ENCODE results near the gene ISL2. TPM values are rescaled to one million over a fixed set of nuclear protein-coding genes. Genes with fewer than 3 reads are reported as not detected.
"Not testable (repeated sequence)": the region's sequence is repeated elsewhere in the genome, so short reads cannot be mapped to it uniquely, and the experiment has no call there.

The ISL2 gene
- polyA plus RNA-seq: 0.89 TPM

DNA sequence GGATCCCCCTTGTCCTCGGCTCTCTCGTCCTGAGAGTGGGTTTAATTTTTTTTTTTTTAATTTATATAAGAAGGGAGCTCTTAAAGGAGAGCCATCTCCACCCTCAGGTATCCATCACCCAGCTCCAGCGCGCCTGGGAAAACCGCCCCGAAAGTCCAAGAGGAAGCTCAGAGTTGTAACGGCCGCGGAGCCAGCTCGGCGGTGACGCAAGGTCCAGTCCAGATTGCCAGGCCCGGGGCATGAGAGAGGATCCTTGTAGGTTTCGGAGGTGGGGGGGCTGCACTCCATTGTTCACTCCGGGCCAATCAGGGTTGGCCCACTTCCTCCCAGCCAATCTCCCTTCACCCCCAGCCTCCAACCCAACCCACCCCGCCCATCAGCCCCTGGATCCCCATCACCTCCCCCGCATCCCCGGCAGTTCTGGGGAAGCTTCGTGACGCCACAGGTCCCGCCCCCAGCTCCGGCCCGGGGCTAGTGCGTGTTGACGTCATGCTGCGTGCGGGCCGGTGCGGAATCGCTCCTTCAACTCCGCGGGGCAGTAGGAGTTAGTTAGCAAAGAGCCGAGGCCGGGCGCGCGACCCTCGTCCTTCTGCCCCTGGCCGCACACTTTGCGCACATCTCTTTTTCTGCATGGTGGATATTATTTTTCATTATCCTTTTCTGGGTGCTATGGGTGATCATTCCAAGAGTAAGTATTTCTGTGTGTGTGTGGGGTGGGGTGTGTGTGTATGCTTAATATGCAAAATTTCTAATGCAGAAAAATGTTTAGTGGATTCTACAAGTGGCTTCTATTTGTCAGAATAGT, at the start of gene ISL2:
Gene ISL2, plus strand, starts transcription at position 520 of the 805 bp plus-strand sequence. Its CDS starts 111 bp downstream, at position 631.
- H3K4me3 Mint-ChIP-seq: peak within 1 kb of the TSS; percentile 84 to 92 (median 90)
- peak within 1 kb of the TSS; percentile 89 to 94 (median 93) for H3K27ac Mint-ChIP-seq
- H3K27me3 Mint-ChIP-seq: peaks cover 52% of the 10 kb centered on the region
- peaks cover 0 to 4% (median 0%) of the 10 kb centered on the region in 3 donors for H3K9me3 Mint-ChIP-seq
- H3K36me3 Mint-ChIP-seq: peaks cover 2% of the 10 kb centered on the region
- peaks cover 30 to 46% (median 37%) of the 10 kb centered on the region in 3 donors for H3K4me1 Mint-ChIP-seq

GRCh38 chr15:76289582-76289981, 47.0 kb upstream of the ISL2 start:
- H3K27me3 Mint-ChIP-seq: no peaks in the 10 kb centered on the region
- no peak overlapping the region for H3K27ac Mint-ChIP-seq
- no peak overlapping the region for H3K4me3 Mint-ChIP-seq
- H3K4me1 Mint-ChIP-seq: peaks cover 9 to 29% (median 16%) of the 10 kb centered on the region in 3 donors
- peaks cover 0 to 3% (median 0%) of the 10 kb centered on the region in 3 donors for H3K9me3 Mint-ChIP-seq
- H3K36me3 Mint-ChIP-seq: peaks cover 5% of the 10 kb centered on the region

- H3K27me3 Mint-ChIP-seq: no peaks in the 10 kb centered on the region
- H3K36me3 Mint-ChIP-seq: peaks cover 4% of the 10 kb centered on the region
- H3K9me3 Mint-ChIP-seq: peaks cover 0 to 3% (median 0%) of the 10 kb centered on the region in 3 donors
- H3K4me3 Mint-ChIP-seq: no peak overlapping the region
- H3K4me1 Mint-ChIP-seq: peaks cover 4 to 32% (median 13%) of the 10 kb centered on the region in 3 donors
- H3K27ac Mint-ChIP-seq: peak overlapping the region in 1 of 3 donors; percentile 86
Measured at GRCh38 chr15:76293361-76293760, 43.2 kb upstream of the ISL2 start.

- H3K36me3 Mint-ChIP-seq, H3K4me3 Mint-ChIP-seq, H3K9me3 Mint-ChIP-seq, H3K27me3 Mint-ChIP-seq: not testable (repeated sequence)
- H3K4me1 Mint-ChIP-seq: peaks cover 6 to 29% (median 17%) of the 10 kb centered on the region in 3 donors
- peak overlapping the region in 1 of 3 donors; percentile 47 for H3K27ac Mint-ChIP-seq
Measured at GRCh38 chr15:76294463-76294862, 42.1 kb upstream of the ISL2 start.

DNA sequence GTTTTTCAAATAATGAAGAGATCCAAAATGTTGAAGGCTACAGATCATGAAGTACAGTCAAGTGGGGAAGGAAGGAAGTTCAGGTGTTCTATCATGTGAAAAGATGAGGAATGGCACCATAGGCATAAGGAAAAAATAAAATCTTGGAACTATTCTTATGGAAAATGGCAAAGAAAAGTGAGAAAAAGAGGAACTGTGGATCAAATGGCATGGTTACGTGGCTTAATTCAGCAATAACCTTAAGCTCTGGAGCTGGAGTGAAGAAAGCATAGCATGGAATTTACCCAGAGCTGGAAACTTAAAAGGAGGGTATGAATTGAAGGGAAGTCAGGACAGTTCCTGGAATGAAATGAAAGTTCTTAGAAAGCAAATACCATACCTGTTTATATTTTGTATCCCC, 39.7 kb upstream of the ISL2 start:
- no peak overlapping the region for H3K4me3 Mint-ChIP-seq
- H3K4me1 Mint-ChIP-seq: peaks cover 6 to 23% (median 16%) of the 10 kb centered on the region in 3 donors
- H3K27ac Mint-ChIP-seq: no peak overlapping the region
- H3K9me3 Mint-ChIP-seq: peaks cover 0 to 1% (median 0%) of the 10 kb centered on the region in 3 donors
- H3K27me3 Mint-ChIP-seq: no peaks in the 10 kb centered on the region
- H3K36me3 Mint-ChIP-seq: peaks cover 4% of the 10 kb centered on the region

DNA sequence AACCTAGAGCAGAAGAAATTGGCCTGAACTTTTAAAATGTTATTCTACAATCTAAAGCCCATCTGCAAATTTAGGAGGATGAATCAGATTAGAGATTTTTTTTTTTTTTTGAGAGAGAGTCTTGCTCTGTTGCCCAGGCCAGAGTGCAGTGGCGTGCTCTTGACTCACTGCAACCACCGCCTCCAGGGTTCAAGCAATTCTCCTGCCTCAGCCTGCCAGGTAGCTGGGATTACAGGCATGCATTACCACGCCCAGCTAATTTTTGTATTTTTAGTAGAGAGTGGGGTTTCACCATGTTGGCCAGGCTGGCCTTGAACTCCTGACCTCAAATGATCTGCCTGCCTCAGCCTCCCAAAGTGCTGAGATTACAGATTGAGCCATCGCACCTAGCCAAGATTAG, 38.6 kb upstream of the ISL2 start:
- H3K27ac Mint-ChIP-seq, H3K27me3 Mint-ChIP-seq, H3K36me3 Mint-ChIP-seq, H3K9me3 Mint-ChIP-seq, H3K4me3 Mint-ChIP-seq: not testable (repeated sequence)
- peaks cover 6 to 23% (median 22%) of the 10 kb centered on the region in 3 donors for H3K4me1 Mint-ChIP-seq

DNA sequence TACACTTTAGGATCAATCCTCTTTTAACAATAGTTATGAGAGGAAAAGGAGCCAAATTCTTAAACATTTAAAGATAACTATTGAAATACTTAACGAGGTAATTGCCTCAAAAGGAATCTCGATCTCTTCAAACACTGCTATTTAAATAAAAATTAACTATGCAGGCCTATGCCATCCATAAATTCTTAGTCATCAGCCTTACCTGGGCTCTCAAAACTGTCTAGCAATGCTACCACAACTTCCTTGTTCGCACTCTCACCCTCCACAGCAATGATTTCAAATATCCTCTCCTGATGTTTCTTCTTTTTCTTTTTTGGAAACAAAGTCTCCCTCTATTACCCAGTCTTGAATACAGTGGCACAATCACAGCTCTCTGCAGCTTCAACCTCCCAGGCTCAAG, 37.6 kb upstream of the ISL2 start:
- H3K4me1 Mint-ChIP-seq: peaks cover 10 to 28% (median 25%) of the 10 kb centered on the region in 3 donors
- peaks cover 5% of the 10 kb centered on the region for H3K36me3 Mint-ChIP-seq
- H3K27me3 Mint-ChIP-seq: no peaks in the 10 kb centered on the region
- H3K27ac Mint-ChIP-seq: peak overlapping the region in 1 of 3 donors; percentile 69
- peaks cover 0 to 2% (median 0%) of the 10 kb centered on the region in 3 donors for H3K9me3 Mint-ChIP-seq
- no peak overlapping the region for H3K4me3 Mint-ChIP-seq

GRCh38 chr15:76299786-76300185, 36.8 kb upstream of the ISL2 start:
- no peak overlapping the region for H3K4me3 Mint-ChIP-seq
- H3K36me3 Mint-ChIP-seq: peaks cover 6% of the 10 kb centered on the region
- peaks cover 0 to 2% (median 0%) of the 10 kb centered on the region in 3 donors for H3K9me3 Mint-ChIP-seq
- H3K27me3 Mint-ChIP-seq: no peaks in the 10 kb centered on the region
- no peak overlapping the region for H3K27ac Mint-ChIP-seq
- H3K4me1 Mint-ChIP-seq: peaks cover 10 to 25% (median 21%) of the 10 kb centered on the region in 3 donors

DNA sequence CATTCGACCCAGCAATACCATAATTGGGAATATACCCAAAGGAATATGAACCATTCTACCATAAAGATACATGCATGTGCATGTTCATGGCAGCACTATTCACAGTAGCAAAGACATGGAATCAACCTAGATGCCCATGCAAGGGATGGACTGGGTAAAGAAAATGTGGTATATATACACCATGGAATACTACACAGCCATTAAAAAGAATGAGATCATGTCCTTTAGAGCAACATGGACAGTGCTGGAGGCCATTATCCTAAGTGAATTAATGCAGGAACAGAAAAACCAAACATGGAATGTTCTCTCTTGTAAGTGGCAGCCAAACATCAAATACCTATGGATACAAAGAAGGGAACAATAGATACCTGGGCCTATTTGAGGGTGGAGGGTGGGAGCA, 32.7 kb upstream of the ISL2 start:
- H3K27ac Mint-ChIP-seq: no peak overlapping the region
- peaks cover 1 to 4% (median 2%) of the 10 kb centered on the region in 3 donors for H3K9me3 Mint-ChIP-seq
- no peak overlapping the region for H3K4me3 Mint-ChIP-seq
- no peaks in the 10 kb centered on the region for H3K27me3 Mint-ChIP-seq
- peaks cover 7% of the 10 kb centered on the region for H3K36me3 Mint-ChIP-seq
- peaks cover 23 to 37% (median 25%) of the 10 kb centered on the region in 3 donors for H3K4me1 Mint-ChIP-seq

- H3K36me3 Mint-ChIP-seq: peaks cover 3% of the 10 kb centered on the region
- H3K9me3 Mint-ChIP-seq: peaks cover 0 to 4% (median 1%) of the 10 kb centered on the region in 3 donors
- peaks cover 28 to 50% (median 31%) of the 10 kb centered on the region in 3 donors for H3K4me1 Mint-ChIP-seq
- H3K27ac Mint-ChIP-seq: peak overlapping the region; percentile 85 to 98 (median 91)
- no peaks in the 10 kb centered on the region for H3K27me3 Mint-ChIP-seq
- H3K4me3 Mint-ChIP-seq: peak overlapping the region; percentile 88 to 100 (median 95)
Measured at GRCh38 chr15:76309601-76310330, 26.8 kb upstream of the ISL2 start.

DNA sequence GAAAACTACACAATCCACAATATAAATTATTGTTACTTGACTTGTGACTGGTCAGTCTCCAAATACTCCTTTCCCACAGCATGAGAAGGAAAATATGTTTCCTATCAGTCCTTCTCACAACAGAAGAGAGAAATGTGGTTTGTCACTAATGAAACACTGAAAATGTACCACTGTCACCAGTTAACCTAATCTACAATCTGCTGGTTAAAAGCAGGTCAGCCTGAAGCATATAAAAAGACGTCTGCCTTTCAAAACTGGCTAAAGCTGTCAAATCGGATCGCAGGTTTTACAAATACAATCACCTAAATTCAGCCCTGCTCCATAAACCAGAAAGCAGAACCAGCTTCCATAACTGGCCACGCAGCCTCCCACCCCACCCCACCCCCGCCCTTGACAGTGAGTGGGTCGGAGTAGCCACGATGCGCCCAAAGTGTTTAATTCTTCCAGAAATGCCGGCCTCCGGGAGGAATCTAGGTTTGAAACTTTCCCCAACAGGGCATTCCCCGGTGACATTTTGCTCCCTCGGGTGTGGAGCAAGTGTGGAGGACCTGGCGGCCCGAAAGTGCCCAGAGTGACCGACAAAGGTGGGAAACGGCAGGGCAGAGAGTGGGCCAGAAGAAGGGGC, 26.0 kb upstream of the ISL2 start:
- Mint-ChIP-seq H3K27ac (peak overlapping the region; percentile 85 to 98 (median 91)), H3K4me3 (peak overlapping the region; percentile 88 to 100 (median 95)), H3K4me1 (peaks cover 24 to 42% (median 27%) of the 10 kb centered on the region in 3 donors), H3K9me3 (no peaks in the 10 kb centered on the region), H3K36me3 (no peaks in the 10 kb centered on the region), H3K27me3 (no peaks in the 10 kb centered on the region)

GRCh38 chr15:76311100-76311953, 25.2 kb upstream of the ISL2 start, which contains the start of gene ETFA:
TSS of gene ETFA (minus strand) at chr15:76311469. CDS start at chr15:76311388, 81 bp downstream.
- no peaks in the 10 kb centered on the region for H3K36me3 Mint-ChIP-seq
- H3K9me3 Mint-ChIP-seq: no peaks in the 10 kb centered on the region
- no peaks in the 10 kb centered on the region for H3K27me3 Mint-ChIP-seq
- H3K4me1 Mint-ChIP-seq: peaks cover 20 to 38% (median 27%) of the 10 kb centered on the region in 3 donors
- peak within 1 kb of the TSS; percentile 88 to 100 (median 95) for H3K4me3 Mint-ChIP-seq
- peak within 1 kb of the TSS; percentile 91 to 98 (median 95) for H3K27ac Mint-ChIP-seq

- no peaks in the 10 kb centered on the region for H3K9me3 Mint-ChIP-seq
- peaks cover 20 to 33% (median 24%) of the 10 kb centered on the region in 3 donors for H3K4me1 Mint-ChIP-seq
- H3K36me3 Mint-ChIP-seq: no peaks in the 10 kb centered on the region
- peak overlapping the region; percentile 82 to 100 (median 92) for H3K4me3 Mint-ChIP-seq
- H3K27me3 Mint-ChIP-seq: no peaks in the 10 kb centered on the region
- H3K27ac Mint-ChIP-seq: peak overlapping the region; percentile 84 to 98 (median 95)
Measured at GRCh38 chr15:76312540-76313174, 23.9 kb upstream of the ISL2 start.
